HCT116 (cell line): ENCODE measurements around the gene ARNT2.

Source experiments
- FOSL1 ChIP-seq: IDR thresholded peaks from 2 replicates; pipeline ENCODE4 v1.6.1; 2012; ENCODE audit warnings: low read depth
- POLR2AphosphoS5 ChIP-seq: IDR thresholded peaks from 2 replicates; pipeline ENCODE4 v1.6.1; 2011; ENCODE audit warnings: mild to moderate bottlenecking, low read depth, low read length, moderate library complexity
- ZNF274 ChIP-seq: fragments of 200-500 bp; sonication (Bioruptor generic); IDR thresholded peaks from 2 replicates; pipeline ENCODE4 v1.6.1; 2014; ENCODE audit warnings: mild to moderate bottlenecking, low read depth, low read length, inconsistent platforms
- TF ChIP-seq, protein P1 (sequence below), 3 experiments: fragments of 200-600 bp in 1 of 3; sonication (generic) in 1 of 3; IDR thresholded peaks in 2 of 3; conservative IDR thresholded peaks in 1 of 3; 2 replicates each; pipeline ENCODE4 v1.5.1; 2012 to 2017; ENCODE audit warnings: low read depth in 2 of 3, low read length in 2 of 3, antibody characterized with exemption in 1 of 3, borderline replicate concordance in 1 of 3, control low read depth in 1 of 3, mild to moderate bottlenecking in 1 of 3, mixed read lengths in 1 of 3, mixed run types in 1 of 3, moderate library complexity in 1 of 3; ENCODE audit not compliant: insufficient read depth in 1 of 3
- TF ChIP-seq, protein P2 (sequence below): IDR thresholded peaks from 2 replicates; pipeline ENCODE4 v1.6.1; 2012
- TF ChIP-seq, protein P3 (sequence below): IDR thresholded peaks from 2 replicates; pipeline ENCODE4 v1.6.1; 2012; ENCODE audit warnings: low read depth

DNA sequence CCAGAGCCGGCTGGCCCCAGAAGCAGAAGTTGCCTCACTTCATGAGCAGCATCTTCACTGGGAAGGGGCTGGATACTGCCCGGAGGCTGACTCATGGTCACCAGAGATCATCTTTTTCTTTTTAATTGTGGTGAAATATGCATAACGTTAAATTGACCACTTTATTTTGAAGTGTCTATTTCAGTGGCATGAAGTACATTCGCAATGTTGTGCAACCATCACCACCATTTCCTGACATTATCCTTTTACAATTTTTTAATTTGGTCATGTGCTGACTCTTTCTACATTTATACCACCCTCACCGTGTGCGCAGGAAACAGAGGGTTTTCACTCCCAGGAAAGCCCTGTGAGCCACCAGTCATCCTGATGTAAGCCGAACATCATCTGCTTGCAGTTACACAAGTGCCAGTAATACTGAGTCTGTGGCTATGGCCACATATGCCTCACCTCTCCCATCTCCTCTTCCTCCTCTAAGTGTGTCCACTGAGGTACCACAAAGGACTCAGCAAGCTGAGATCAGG, 239.3 kb downstream of the ARNT2 start:
- TF ChIP-seq, protein P1, sequence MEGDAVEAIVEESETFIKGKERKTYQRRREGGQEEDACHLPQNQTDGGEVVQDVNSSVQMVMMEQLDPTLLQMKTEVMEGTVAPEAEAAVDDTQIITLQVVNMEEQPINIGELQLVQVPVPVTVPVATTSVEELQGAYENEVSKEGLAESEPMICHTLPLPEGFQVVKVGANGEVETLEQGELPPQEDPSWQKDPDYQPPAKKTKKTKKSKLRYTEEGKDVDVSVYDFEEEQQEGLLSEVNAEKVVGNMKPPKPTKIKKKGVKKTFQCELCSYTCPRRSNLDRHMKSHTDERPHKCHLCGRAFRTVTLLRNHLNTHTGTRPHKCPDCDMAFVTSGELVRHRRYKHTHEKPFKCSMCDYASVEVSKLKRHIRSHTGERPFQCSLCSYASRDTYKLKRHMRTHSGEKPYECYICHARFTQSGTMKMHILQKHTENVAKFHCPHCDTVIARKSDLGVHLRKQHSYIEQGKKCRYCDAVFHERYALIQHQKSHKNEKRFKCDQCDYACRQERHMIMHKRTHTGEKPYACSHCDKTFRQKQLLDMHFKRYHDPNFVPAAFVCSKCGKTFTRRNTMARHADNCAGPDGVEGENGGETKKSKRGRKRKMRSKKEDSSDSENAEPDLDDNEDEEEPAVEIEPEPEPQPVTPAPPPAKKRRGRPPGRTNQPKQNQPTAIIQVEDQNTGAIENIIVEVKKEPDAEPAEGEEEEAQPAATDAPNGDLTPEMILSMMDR (IDR thresholded peaks at IDR 0.05 in 2 of 3, conservative IDR thresholded peaks at IDR 0.05 in 1 of 3; ENCODE audit: borderline replicate concordance in 1 of 3, insufficient read depth in 1 of 3, low read depth in 2 of 3, low read length in 2 of 3): no peak
- TF ChIP-seq, protein P2, sequence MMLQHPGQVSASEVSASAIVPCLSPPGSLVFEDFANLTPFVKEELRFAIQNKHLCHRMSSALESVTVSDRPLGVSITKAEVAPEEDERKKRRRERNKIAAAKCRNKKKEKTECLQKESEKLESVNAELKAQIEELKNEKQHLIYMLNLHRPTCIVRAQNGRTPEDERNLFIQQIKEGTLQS: no peak
- TF ChIP-seq POLR2AphosphoS5 (no peak), FOSL1 (no peak), ZNF274 (no peak)
- TF ChIP-seq, protein P3, sequence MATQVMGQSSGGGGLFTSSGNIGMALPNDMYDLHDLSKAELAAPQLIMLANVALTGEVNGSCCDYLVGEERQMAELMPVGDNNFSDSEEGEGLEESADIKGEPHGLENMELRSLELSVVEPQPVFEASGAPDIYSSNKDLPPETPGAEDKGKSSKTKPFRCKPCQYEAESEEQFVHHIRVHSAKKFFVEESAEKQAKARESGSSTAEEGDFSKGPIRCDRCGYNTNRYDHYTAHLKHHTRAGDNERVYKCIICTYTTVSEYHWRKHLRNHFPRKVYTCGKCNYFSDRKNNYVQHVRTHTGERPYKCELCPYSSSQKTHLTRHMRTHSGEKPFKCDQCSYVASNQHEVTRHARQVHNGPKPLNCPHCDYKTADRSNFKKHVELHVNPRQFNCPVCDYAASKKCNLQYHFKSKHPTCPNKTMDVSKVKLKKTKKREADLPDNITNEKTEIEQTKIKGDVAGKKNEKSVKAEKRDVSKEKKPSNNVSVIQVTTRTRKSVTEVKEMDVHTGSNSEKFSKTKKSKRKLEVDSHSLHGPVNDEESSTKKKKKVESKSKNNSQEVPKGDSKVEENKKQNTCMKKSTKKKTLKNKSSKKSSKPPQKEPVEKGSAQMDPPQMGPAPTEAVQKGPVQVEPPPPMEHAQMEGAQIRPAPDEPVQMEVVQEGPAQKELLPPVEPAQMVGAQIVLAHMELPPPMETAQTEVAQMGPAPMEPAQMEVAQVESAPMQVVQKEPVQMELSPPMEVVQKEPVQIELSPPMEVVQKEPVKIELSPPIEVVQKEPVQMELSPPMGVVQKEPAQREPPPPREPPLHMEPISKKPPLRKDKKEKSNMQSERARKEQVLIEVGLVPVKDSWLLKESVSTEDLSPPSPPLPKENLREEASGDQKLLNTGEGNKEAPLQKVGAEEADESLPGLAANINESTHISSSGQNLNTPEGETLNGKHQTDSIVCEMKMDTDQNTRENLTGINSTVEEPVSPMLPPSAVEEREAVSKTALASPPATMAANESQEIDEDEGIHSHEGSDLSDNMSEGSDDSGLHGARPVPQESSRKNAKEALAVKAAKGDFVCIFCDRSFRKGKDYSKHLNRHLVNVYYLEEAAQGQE: no peak
